K562 (cell line): ENCODE measurements around the gene CHIC2. TPM values are rescaled to one million over a fixed set of nuclear protein-coding genes. Genes with fewer than 3 reads are reported as not detected.

ENCODE experiments used
- ATAC-seq: fragments of 200-7000 bp; cut with Tn5 transposase; 3 replicates; pipeline ENCODE4 v1.9.1; 2020; ENCODE audit warnings: moderate library complexity
- BruUV-seq: library from RNA; stranded (reverse); fragments of 400-500 nt; replicated peaks from 2 replicates; lab custom pipeline; 2021; lab: Mats Ljungman, UMichigan
- CTCF ChIA-PET: fragments of 300-600 bp; formaldehyde crosslinking; extraction: SDS; loops from one replicate; lab custom pipeline; 2021; ENCODE audit warnings: low intra/inter-chr PET ratio; lab: Yijun Ruan, JAX
- POLR2A ChIA-PET: fragments of 300-600, 350-650 bp; sonication (Branson Sonifier 250); formaldehyde crosslinking; extraction: SDS; loops from one replicate; lab custom pipeline; 2021; ENCODE audit warnings: antibody characterized with exemption, inconsistent platforms; lab: Yijun Ruan, JAX
- DNase-seq, 4 experiments: peaks; one replicate each; pipeline versions ENCODE4 v3.0.0 to v3.0.0-alpha.2; 2011 to 2018; ENCODE audit warnings: low spot score in 3 of 4, mixed read lengths in 3 of 4; ENCODE audit errors: extremely low read depth in 1 of 4
- FAIRE-seq: peaks from 2 replicates; lab custom pipeline; 2011; peaks lifted over from hg19 to GRCh38; lab: Jason Lieb, UNC
- H2AFZ ChIP-seq: 2 replicates; pipeline ENCODE4 v1.6.0; 2011; ENCODE audit warnings: low read depth, low read length, control low read depth, inconsistent platforms
- H3K27ac ChIP-seq: fragments of 200-600 bp; 3 replicates; pipeline ENCODE4 v1.8.0; 2011; ENCODE audit warnings: low read depth, mild to moderate bottlenecking, control low read depth, inconsistent platforms, low read length, moderate library complexity, mixed read lengths; ENCODE audit errors: extremely low read depth
- H3K27me3 ChIP-seq, 2 experiments: fragments of 300-600 bp in 1 of 2; 2 replicates in 1 of 2; 3 replicates in 1 of 2; pipeline versions ENCODE4 v1.6.0 to v1.8.0; 2011; ENCODE audit warnings: inconsistent platforms in 2 of 2, low read length in 2 of 2, mild to moderate bottlenecking in 1 of 2, mixed read lengths in 1 of 2, moderate library complexity in 1 of 2; ENCODE audit not compliant: control insufficient read depth in 2 of 2, insufficient read depth in 2 of 2
- H3K36me3 ChIP-seq: fragments of 300-600 bp; 3 replicates; pipeline ENCODE4 v1.8.0; 2011; ENCODE audit warnings: mild to moderate bottlenecking, low read length, inconsistent platforms; ENCODE audit not compliant: control insufficient read depth, insufficient read depth
- H3K4me1 ChIP-seq, 2 experiments: fragments of 200-600 bp in 1 of 2; replicated peaks in 1 of 2; 2 replicates in 1 of 2; 3 replicates in 1 of 2; pipeline versions ENCODE4 v1.5.1 to v1.8.0; 2011; ENCODE audit warnings: inconsistent platforms in 2 of 2, low read length in 2 of 2, mild to moderate bottlenecking in 1 of 2, mixed read lengths in 1 of 2, moderate library complexity in 1 of 2; ENCODE audit not compliant: control insufficient read depth in 2 of 2, insufficient read depth in 2 of 2
- H3K4me2 ChIP-seq: 2 replicates; pipeline ENCODE4 v1.6.1; 2011; ENCODE audit warnings: low read length, control low read depth, inconsistent platforms, mixed read lengths; ENCODE audit not compliant: insufficient read depth
- H3K4me3 ChIP-seq: fragments of 200-600 bp; sonication (generic), shearing (Covaris generic); 2 replicates; pipeline ENCODE4 v1.5.1; 2016; ENCODE audit warnings: control low read depth, inconsistent platforms
- H3K79me2 ChIP-seq: fragments of 200-600 bp; 3 replicates; pipeline ENCODE4 v1.8.0; 2011; ENCODE audit warnings: low read length, inconsistent platforms; ENCODE audit not compliant: control insufficient read depth, insufficient read depth
- H3K9ac ChIP-seq, 2 experiments: 2 replicates each; pipeline versions ENCODE4 v1.6.0 to v1.6.1; 2011; ENCODE audit warnings: low read depth in 2 of 2, low read length in 2 of 2, control low read depth in 1 of 2, inconsistent platforms in 1 of 2, mild to moderate bottlenecking in 1 of 2, mixed read lengths in 1 of 2; ENCODE audit not compliant: insufficient read depth in 1 of 2
- H3K9me1 ChIP-seq: one replicate; pipeline ENCODE4 v1.6.0; 2011; ENCODE audit warnings: inconsistent platforms, mild to moderate bottlenecking, low read length, moderate library complexity; ENCODE audit not compliant: control insufficient read depth, insufficient read depth
- H3K9me3 ChIP-seq: replicated peaks from 2 replicates; pipeline ENCODE4 v1.5.1; 2011; ENCODE audit warnings: low read depth, low read length, inconsistent platforms; ENCODE audit not compliant: control insufficient read depth, insufficient read depth
- H4K20me1 ChIP-seq: replicated peaks from 2 replicates; pipeline ENCODE4 v1.6.1; 2011; ENCODE audit warnings: low read length, inconsistent platforms, mixed read lengths; ENCODE audit not compliant: control insufficient read depth, insufficient read depth
- ETV1 ChIP-seq: fragments of 450-650 bp; conservative IDR thresholded peaks from 2 replicates; pipeline ENCODE4 v1.6.1; 2016; ENCODE audit warnings: missing genetic modification characterization, control low read depth, low read depth, missing compliant biosample characterization
- GATA2 ChIP-seq: sonication (generic); formaldehyde crosslinking; IDR thresholded peaks from 2 replicates; pipeline ENCODE4 v1.4.0; 2020; ENCODE audit warnings: mild to moderate bottlenecking, missing genetic modification reagents
- IFI16 ChIP-seq: fragments of 250-450 bp; sonication (Bioruptor Pico); IDR thresholded peaks from 2 replicates; pipeline ENCODE4 v2.1.2; 2022; ENCODE audit warnings: mild to moderate bottlenecking, inconsistent platforms
- PURB ChIP-seq: sonication (generic); formaldehyde crosslinking; IDR thresholded peaks from 2 replicates; pipeline ENCODE4 v1.9.0; 2021; ENCODE audit warnings: low read depth, mild to moderate bottlenecking, missing genetic modification reagents
- SLC30A9 ChIP-seq: fragments of 250-450 bp; sonication (Bioruptor Pico); IDR thresholded peaks from 2 replicates; pipeline ENCODE4 v1.8.0; 2022; ENCODE audit warnings: mild to moderate bottlenecking, moderate library complexity
- SNAPC5 ChIP-seq: fragments of 250-450 bp; sonication (Bioruptor Pico); IDR thresholded peaks from 2 replicates; pipeline ENCODE4 v1.8.0; 2021; ENCODE audit warnings: moderate library complexity, mild to moderate bottlenecking, inconsistent platforms
- TCF7 ChIP-seq: sonication (generic); IDR thresholded peaks from 2 replicates; pipeline ENCODE4 v1.6.1; 2016; ENCODE audit warnings: antibody characterized with exemption, borderline replicate concordance
- ZNF282 ChIP-seq: sonication (generic); formaldehyde crosslinking; IDR thresholded peaks from 2 replicates; pipeline ENCODE4 v1.8.1; 2023; ENCODE audit warnings: missing genetic modification reagents
- WGBS: fragments of 100-300 bp; shearing (Covaris generic); methylation state at CpG from one replicate; pipeline ENCODE4 v1.1.6; 2016; ENCODE audit warnings: low coverage, mixed read lengths; ENCODE audit not compliant: insufficient coverage; ENCODE audit errors: missing lambda C conversion rate; 5-methylcytosine and 5-hydroxymethylcytosine counted together
- in situ Hi-C: fragments of 300-500 bp; cut with MboI; formaldehyde crosslinking; loops from 4 replicates; pipeline ENCODE4 v1.15.0; 2018; ENCODE audit warnings: inconsistent platforms, mixed read lengths
- intact Hi-C: fragments of 100-400 bp; cut with micrococcal nuclease; formaldehyde crosslinking; loops from 2 replicates; pipeline ENCODE4 v1.14.2; 2022
- polyA plus RNA-seq, 8 experiments: library from polyadenylated mRNA; depleted of rRNA in 4 of 8; stranded (reverse) in 5 of 8; unstranded in 3 of 8; fragments of >200 nt; fragmentation: Nextera tagmentation in 2 of 8; fragmentation: Illumina TruSeq in 1 of 8; extraction: Ambion mirVana in 2 of 8; extraction: Trizol in 1 of 8; gene quantifications; 2 replicates each; pipeline versions ENCODE4 v1.2.1 to v1.2.3, GENCODE V29; 2011 to 2014; ENCODE audit warnings: inconsistent platforms in 1 of 8, missing spikeins in 1 of 8
- total RNA-seq, 7 experiments: library from RNA; depleted of rRNA in 6 of 7; stranded (reverse); fragments of >200 nt in 6 of 7; fragmentation: Illumina TruSeq in 2 of 7; extraction: Trizol in 2 of 7; gene quantifications; 2 replicates each; pipeline versions ENCODE4 v1.2.1 to v1.2.3, GENCODE V29; 2011 to 2021; ENCODE audit warnings: low replicate concordance in 1 of 7
- TF ChIP-seq, protein P1 (sequence below): sonication (generic); formaldehyde crosslinking; IDR thresholded peaks from 2 replicates; pipeline ENCODE4 v1.8.0; 2022; ENCODE audit warnings: mild to moderate bottlenecking, low read depth, missing genetic modification reagents
- TF ChIP-seq, protein P2 (sequence below): IDR thresholded peaks from 3 replicates; pipeline ENCODE4 v1.6.1; 2011; ENCODE audit warnings: borderline replicate concordance, mild to moderate bottlenecking, moderate library complexity; ENCODE audit not compliant: insufficient read length; ENCODE audit errors: extremely low read depth
- TF ChIP-seq, protein P3 (sequence below): fragments of 450-650 bp; IDR thresholded peaks from 2 replicates; pipeline ENCODE4 v1.6.1; 2017; ENCODE audit warnings: antibody characterized with exemption
- TF ChIP-seq, protein P4 (sequence below): fragments of 250-450 bp; sonication (Bioruptor Pico); IDR thresholded peaks from 2 replicates; pipeline ENCODE4 v1.8.0; 2022; ENCODE audit warnings: moderate library complexity, mild to moderate bottlenecking, inconsistent platforms
- TF ChIP-seq, protein P5 (sequence below): sonication (generic); formaldehyde crosslinking; IDR thresholded peaks from 2 replicates; pipeline ENCODE4 v1.8.0; 2022; ENCODE audit warnings: missing genetic modification reagents, mild to moderate bottlenecking, borderline replicate concordance

The CHIC2 gene
- total and polyA plus RNA-seq, 9 of the 15 experiments (the other 6 are each of a cell fraction or from before 2014, with no cell fraction given), result 0.89 to 25.1 (median 12.1) TPM

GRCh38 chr4:54093324-54094240 lies 29.2 kb upstream of the CHIC2 start:
- H3K27ac ChIP-seq, result no peak overlapping the region
- H4K20me1 ChIP-seq, result no peaks in the 10 kb centered on the region
- DNase-seq (no peak), ATAC-seq (no peak), FAIRE-seq (no peak)
- BruUV-seq, result no TSS peak
- intact Hi-C loops (no loop called here), in situ Hi-C loops (no loop called here)
- H3K27me3 ChIP-seq, result peaks cover 45 to 71% of the 10 kb centered on the region in 2 experiments
- ChIA-PET CTCF (no interaction called here), POLR2A (no interaction called here)
- H3K9ac ChIP-seq, result no peak overlapping the region
- 12% methylated on average over 32 of the region's 37 CpGs for WGBS
- H3K4me3 ChIP-seq, result no peak overlapping the region
- H3K79me2 ChIP-seq, result no peaks in the 10 kb centered on the region
- no peaks in the 10 kb centered on the region for H3K9me1 ChIP-seq
- H3K4me2 ChIP-seq, result no peak overlapping the region
- H3K36me3 ChIP-seq, result no peaks in the 10 kb centered on the region
- H3K4me1 ChIP-seq, result peaks cover 0 to 12% of the 10 kb centered on the region in 2 experiments; a peak in 2 of 5 replicates
- H3K9me3 ChIP-seq, result no peaks in the 10 kb centered on the region; the same call in none of the 2 replicates
- no peak overlapping the region for H2AFZ ChIP-seq
- TF ChIP-seq IFI16, result no peak
- TF ChIP-seq, protein P1, sequence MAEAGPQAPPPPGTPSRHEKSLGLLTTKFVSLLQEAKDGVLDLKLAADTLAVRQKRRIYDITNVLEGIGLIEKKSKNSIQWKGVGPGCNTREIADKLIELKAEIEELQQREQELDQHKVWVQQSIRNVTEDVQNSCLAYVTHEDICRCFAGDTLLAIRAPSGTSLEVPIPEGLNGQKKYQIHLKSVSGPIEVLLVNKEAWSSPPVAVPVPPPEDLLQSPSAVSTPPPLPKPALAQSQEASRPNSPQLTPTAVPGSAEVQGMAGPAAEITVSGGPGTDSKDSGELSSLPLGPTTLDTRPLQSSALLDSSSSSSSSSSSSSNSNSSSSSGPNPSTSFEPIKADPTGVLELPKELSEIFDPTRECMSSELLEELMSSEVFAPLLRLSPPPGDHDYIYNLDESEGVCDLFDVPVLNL (CRISPR knock-in tag), result no peak
- no peak for TF ChIP-seq SNAPC5
- no peak for TF ChIP-seq PURB (CRISPR knock-in tag)
- TF ChIP-seq GATA2 (CRISPR knock-in tag), result no peak
- no peak for TF ChIP-seq ZNF282 (CRISPR knock-in tag)
- TF ChIP-seq, protein P2, sequence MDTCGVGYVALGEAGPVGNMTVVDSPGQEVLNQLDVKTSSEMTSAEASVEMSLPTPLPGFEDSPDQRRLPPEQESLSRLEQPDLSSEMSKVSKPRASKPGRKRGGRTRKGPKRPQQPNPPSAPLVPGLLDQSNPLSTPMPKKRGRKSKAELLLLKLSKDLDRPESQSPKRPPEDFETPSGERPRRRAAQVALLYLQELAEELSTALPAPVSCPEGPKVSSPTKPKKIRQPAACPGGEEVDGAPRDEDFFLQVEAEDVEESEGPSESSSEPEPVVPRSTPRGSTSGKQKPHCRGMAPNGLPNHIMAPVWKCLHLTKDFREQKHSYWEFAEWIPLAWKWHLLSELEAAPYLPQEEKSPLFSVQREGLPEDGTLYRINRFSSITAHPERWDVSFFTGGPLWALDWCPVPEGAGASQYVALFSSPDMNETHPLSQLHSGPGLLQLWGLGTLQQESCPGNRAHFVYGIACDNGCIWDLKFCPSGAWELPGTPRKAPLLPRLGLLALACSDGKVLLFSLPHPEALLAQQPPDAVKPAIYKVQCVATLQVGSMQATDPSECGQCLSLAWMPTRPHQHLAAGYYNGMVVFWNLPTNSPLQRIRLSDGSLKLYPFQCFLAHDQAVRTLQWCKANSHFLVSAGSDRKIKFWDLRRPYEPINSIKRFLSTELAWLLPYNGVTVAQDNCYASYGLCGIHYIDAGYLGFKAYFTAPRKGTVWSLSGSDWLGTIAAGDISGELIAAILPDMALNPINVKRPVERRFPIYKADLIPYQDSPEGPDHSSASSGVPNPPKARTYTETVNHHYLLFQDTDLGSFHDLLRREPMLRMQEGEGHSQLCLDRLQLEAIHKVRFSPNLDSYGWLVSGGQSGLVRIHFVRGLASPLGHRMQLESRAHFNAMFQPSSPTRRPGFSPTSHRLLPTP, result no peak
- no peak for TF ChIP-seq ETV1 (tag)
- TF ChIP-seq SLC30A9 (CRISPR knock-in tag), result no peak
- TF ChIP-seq, protein P3, sequence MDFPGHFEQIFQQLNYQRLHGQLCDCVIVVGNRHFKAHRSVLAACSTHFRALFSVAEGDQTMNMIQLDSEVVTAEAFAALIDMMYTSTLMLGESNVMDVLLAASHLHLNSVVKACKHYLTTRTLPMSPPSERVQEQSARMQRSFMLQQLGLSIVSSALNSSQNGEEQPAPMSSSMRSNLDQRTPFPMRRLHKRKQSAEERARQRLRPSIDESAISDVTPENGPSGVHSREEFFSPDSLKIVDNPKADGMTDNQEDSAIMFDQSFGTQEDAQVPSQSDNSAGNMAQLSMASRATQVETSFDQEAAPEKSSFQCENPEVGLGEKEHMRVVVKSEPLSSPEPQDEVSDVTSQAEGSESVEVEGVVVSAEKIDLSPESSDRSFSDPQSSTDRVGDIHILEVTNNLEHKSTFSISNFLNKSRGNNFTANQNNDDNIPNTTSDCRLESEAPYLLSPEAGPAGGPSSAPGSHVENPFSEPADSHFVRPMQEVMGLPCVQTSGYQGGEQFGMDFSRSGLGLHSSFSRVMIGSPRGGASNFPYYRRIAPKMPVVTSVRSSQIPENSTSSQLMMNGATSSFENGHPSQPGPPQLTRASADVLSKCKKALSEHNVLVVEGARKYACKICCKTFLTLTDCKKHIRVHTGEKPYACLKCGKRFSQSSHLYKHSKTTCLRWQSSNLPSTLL, result no peak
- no peak for TF ChIP-seq TCF7
- TF ChIP-seq, protein P4, sequence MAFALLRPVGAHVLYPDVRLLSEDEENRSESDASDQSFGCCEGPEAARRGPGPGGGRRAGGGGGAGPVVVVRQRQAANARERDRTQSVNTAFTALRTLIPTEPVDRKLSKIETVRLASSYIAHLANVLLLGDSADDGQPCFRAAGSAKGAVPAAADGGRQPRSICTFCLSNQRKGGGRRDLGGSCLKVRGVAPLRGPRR (CRISPR knock-in tag), result no peak
- TF ChIP-seq, protein P5, sequence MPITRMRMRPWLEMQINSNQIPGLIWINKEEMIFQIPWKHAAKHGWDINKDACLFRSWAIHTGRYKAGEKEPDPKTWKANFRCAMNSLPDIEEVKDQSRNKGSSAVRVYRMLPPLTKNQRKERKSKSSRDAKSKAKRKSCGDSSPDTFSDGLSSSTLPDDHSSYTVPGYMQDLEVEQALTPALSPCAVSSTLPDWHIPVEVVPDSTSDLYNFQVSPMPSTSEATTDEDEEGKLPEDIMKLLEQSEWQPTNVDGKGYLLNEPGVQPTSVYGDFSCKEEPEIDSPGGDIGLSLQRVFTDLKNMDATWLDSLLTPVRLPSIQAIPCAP (CRISPR knock-in tag), result no peak
